MM.1S (cell line): Measurements from ENCODE around the gene TAL2.

ENCODE experiments used
- DNase-seq: peaks from one replicate; pipeline ENCODE4 v3.0.0-alpha.2; 2015
- H2AFZ ChIP-seq: fragments of 300-600 bp; sonication (generic); 2 replicates; pipeline ENCODE4 v1.6.0; 2016; ENCODE audit warnings: antibody characterized with exemption, low read length
- H3F3A ChIP-seq: fragments of 300-600 bp; sonication (generic); 2 replicates; pipeline ENCODE4 v1.6.1; 2016; ENCODE audit warnings: mild to moderate bottlenecking, antibody characterized with exemption, low read length, moderate library complexity, mixed read lengths; ENCODE audit not compliant: insufficient read depth
- H3K27ac ChIP-seq: fragments of 300-600 bp; sonication (generic); 2 replicates; pipeline ENCODE4 v1.5.1; 2016; ENCODE audit warnings: mild to moderate bottlenecking, low read length
- H3K27me3 ChIP-seq: fragments of 300-600 bp; sonication (generic); replicated peaks from 2 replicates; pipeline ENCODE4 v1.6.0; 2016; ENCODE audit warnings: low read length; ENCODE audit not compliant: insufficient read depth
- H3K36me3 ChIP-seq: fragments of 300-600 bp; sonication (generic); replicated peaks from 2 replicates; pipeline ENCODE4 v1.6.1; 2016; ENCODE audit warnings: mild to moderate bottlenecking, low read length, mixed read lengths; ENCODE audit not compliant: insufficient read depth
- H3K4me1 ChIP-seq: fragments of 300-600 bp; sonication (generic); 2 replicates; pipeline ENCODE4 v1.6.1; 2016; ENCODE audit warnings: low read length, mixed read lengths
- H3K4me2 ChIP-seq: fragments of 300-600 bp; sonication (generic); 2 replicates; pipeline ENCODE4 v1.6.0; 2016; ENCODE audit warnings: low read depth, low read length
- H3K4me3 ChIP-seq: fragments of 300-600 bp; sonication (generic); 2 replicates; pipeline ENCODE4 v1.5.1; 2016; ENCODE audit warnings: low read length, mixed read lengths
- H3K79me2 ChIP-seq: fragments of 300-600 bp; sonication (generic); 2 replicates; pipeline ENCODE4 v1.6.1; 2016; ENCODE audit warnings: mixed run types, low read length, mixed read lengths
- H3K9ac ChIP-seq: fragments of 300-600 bp; sonication (generic); 2 replicates; pipeline ENCODE4 v1.6.1; 2016; ENCODE audit warnings: low read length, mixed read lengths
- H3K9me2 ChIP-seq: fragments of 300-600 bp; sonication (generic); replicated peaks from 2 replicates; pipeline ENCODE4 v1.6.1; 2016; ENCODE audit warnings: mild to moderate bottlenecking, low read length, mixed read lengths; ENCODE audit not compliant: insufficient read depth
- H3K9me3 ChIP-seq: fragments of 300-600 bp; sonication (generic); replicated peaks from 2 replicates; pipeline ENCODE4 v1.6.1; 2016; ENCODE audit warnings: mild to moderate bottlenecking, low read length, mixed read lengths; ENCODE audit not compliant: insufficient read depth
- H4K20me1 ChIP-seq: fragments of 300-600 bp; sonication (generic); 2 replicates; pipeline ENCODE4 v1.6.1; 2016; ENCODE audit warnings: mild to moderate bottlenecking, low read length, moderate library complexity, mixed read lengths; ENCODE audit not compliant: insufficient read depth
- EZH2 ChIP-seq: fragments of 300-600 bp; sonication (generic); optimal IDR thresholded peaks from 2 replicates; pipeline ENCODE3; 2017; ENCODE audit warnings: low read depth, mild to moderate bottlenecking, antibody characterized with exemption, low read length, mixed read lengths
- EZH2phosphoT487 ChIP-seq: fragments of 300-600 bp; sonication (generic); IDR thresholded peaks from 2 replicates; pipeline ENCODE4 v1.6.1; 2018; ENCODE audit warnings: antibody characterized with exemption, low read length
- TF ChIP-seq, protein P1 (sequence below): fragments of 300-600 bp; sonication (generic); IDR thresholded peaks from 2 replicates; pipeline ENCODE4 v1.5.1; 2016; ENCODE audit warnings: antibody characterized with exemption, low read length, mixed read lengths

TAL2 gene

DNA sequence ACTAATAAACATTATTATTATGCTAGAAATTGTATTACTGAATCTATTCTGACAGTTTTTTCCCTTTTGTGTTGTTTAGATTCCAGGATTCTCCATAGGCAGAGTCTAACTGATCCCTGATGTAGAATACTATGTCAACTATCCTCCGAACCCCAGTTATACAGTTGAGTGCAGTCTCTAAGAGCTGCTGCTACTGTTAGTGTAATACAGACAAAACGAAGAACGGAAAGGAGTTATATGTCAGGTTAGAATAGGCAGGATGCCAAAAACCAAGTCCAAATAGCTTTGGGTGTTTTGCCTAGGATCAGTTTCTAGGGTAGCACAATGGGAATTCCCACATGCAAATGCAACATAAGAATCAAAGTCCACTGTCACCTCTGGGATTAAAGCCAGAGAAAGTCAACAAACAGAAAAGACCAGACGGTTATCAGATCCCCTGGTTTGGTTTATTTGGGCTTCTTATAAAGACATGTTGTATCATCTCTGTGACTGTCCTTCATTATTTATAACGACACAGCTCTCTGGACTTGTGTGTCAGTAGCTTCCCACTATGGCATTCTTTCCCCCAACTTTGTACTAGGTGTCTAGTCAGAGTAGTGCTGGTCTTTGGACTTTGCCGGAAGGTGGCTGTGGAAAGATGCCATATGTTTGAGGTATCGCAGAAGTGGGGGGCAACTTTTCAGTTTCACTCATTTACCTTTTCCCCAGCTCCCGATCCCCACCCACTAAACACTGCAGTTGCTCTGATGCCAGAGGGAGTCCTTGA, 17.2 kb downstream of the TAL2 start:
- Histone ChIP-seq H3K9me3 (no peaks in the 10 kb centered on the region), H2AFZ (no peak overlapping the region), H3K9me2 (no peaks in the 10 kb centered on the region), H3K27ac (no peak overlapping the region), H3K4me3 (no peak overlapping the region), H3K9ac (no peak overlapping the region), H3K4me2 (no peak overlapping the region), H3K27me3 (no peaks in the 10 kb centered on the region), H4K20me1 (no peaks in the 10 kb centered on the region), H3K4me1 (no peaks in the 10 kb centered on the region), H3F3A (no peaks in the 10 kb centered on the region), H3K79me2 (no peaks in the 10 kb centered on the region), H3K36me3 (no peaks in the 10 kb centered on the region)
- TF ChIP-seq, protein P1, sequence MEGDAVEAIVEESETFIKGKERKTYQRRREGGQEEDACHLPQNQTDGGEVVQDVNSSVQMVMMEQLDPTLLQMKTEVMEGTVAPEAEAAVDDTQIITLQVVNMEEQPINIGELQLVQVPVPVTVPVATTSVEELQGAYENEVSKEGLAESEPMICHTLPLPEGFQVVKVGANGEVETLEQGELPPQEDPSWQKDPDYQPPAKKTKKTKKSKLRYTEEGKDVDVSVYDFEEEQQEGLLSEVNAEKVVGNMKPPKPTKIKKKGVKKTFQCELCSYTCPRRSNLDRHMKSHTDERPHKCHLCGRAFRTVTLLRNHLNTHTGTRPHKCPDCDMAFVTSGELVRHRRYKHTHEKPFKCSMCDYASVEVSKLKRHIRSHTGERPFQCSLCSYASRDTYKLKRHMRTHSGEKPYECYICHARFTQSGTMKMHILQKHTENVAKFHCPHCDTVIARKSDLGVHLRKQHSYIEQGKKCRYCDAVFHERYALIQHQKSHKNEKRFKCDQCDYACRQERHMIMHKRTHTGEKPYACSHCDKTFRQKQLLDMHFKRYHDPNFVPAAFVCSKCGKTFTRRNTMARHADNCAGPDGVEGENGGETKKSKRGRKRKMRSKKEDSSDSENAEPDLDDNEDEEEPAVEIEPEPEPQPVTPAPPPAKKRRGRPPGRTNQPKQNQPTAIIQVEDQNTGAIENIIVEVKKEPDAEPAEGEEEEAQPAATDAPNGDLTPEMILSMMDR: no peak
- no peak for TF ChIP-seq EZH2phosphoT487
- no peak for TF ChIP-seq EZH2
- DNase-seq: no peak

DNA sequence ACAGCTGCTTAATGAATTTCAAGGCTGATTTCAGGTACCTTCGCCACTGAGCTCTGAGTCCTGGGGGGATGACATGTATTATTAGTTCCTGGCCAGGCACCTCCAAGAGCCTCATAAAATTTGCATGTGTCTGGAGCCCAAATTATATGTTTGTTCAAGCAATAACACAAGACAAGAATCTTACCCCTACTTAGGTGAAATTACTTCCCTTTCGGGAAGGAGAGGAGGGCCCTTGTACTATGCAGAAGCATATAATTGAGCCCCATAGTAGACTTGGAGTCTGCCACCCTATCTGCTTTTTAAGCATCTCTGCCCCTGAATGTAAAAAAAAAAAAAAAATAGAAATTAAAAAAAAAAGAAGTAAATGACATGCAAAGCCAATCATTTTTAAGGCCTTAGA, 19.1 kb downstream of the TAL2 start:
- Histone ChIP-seq H3K27me3 (no peaks in the 10 kb centered on the region), H3K4me2 (no peak overlapping the region), H3K9me2 (no peaks in the 10 kb centered on the region), H3F3A (no peaks in the 10 kb centered on the region), H3K4me3 (no peak overlapping the region), H2AFZ (no peak overlapping the region), H3K9me3 (no peaks in the 10 kb centered on the region), H3K27ac (no peak overlapping the region), H3K4me1 (no peaks in the 10 kb centered on the region), H4K20me1 (no peaks in the 10 kb centered on the region), H3K9ac (no peak overlapping the region), H3K79me2 (no peaks in the 10 kb centered on the region), H3K36me3 (no peaks in the 10 kb centered on the region)
- TF ChIP-seq EZH2phosphoT487 (no peak), EZH2 (no peak)
- TF ChIP-seq, protein P1: no peak
- DNase-seq: no peak

DNA sequence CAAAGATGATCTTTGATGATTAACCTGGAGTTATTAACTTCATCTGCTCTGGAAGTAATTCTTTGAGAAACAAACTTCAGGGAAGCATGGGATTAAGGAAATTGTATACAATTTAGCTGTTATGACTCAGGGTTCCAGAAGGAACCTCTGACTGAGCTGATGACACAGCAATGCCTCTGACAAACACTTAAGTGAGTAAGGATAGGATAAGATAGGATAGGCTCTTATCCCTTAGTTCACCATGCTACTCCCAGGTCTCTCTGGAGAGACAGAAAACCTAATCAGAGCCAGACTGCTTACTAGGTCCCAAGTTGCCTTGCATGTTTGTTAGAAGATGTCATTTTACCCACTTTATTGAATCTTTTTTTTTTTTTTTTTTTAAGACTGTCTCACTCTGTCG, 19.5 kb downstream of the TAL2 start:
- Histone ChIP-seq H3F3A (no peaks in the 10 kb centered on the region), H3K27ac (no peak overlapping the region), H2AFZ (no peak overlapping the region), H3K9me3 (no peaks in the 10 kb centered on the region), H3K4me2 (no peak overlapping the region), H3K9ac (no peak overlapping the region), H3K9me2 (no peaks in the 10 kb centered on the region), H3K4me1 (no peaks in the 10 kb centered on the region), H3K4me3 (no peak overlapping the region), H3K27me3 (no peaks in the 10 kb centered on the region), H3K36me3 (no peaks in the 10 kb centered on the region), H4K20me1 (no peaks in the 10 kb centered on the region), H3K79me2 (no peaks in the 10 kb centered on the region)
- TF ChIP-seq EZH2 (no peak), EZH2phosphoT487 (no peak)
- TF ChIP-seq, protein P1: no peak
- DNase-seq: no peak
